SJSA1 (cell line): ENCODE results near the gene PEF1. TPM values are rescaled to one million over a fixed set of nuclear protein-coding genes. Genes with fewer than 3 reads are reported as not detected.

ENCODE experiments used
- DNase-seq, 2 experiments: peaks; one replicate each; pipeline ENCODE4 v3.0.0-alpha.2; 2015 to 2020; ENCODE audit warnings: low spot score in 2 of 2, low read depth in 1 of 2
- H3K27ac ChIP-seq: fragments of 250-450 bp; sonication (Bioruptor Pico); 2 replicates; pipeline ENCODE4 v1.5.1; 2020; ENCODE audit warnings: mild to moderate bottlenecking, moderate library complexity
- H3K27me3 ChIP-seq: fragments of 250-450 bp; sonication (Bioruptor Pico); replicated peaks from 2 replicates; pipeline ENCODE4 v1.5.1; 2020; ENCODE audit warnings: mild to moderate bottlenecking, moderate library complexity
- H3K36me3 ChIP-seq: fragments of 250-450 bp; sonication (Bioruptor Pico); 2 replicates; pipeline ENCODE4 v1.5.1; 2020; ENCODE audit warnings: mild to moderate bottlenecking
- H3K4me1 ChIP-seq: fragments of 250-450 bp; sonication (Bioruptor Pico); replicated peaks from 2 replicates; pipeline ENCODE4 v1.6.1; 2021; ENCODE audit warnings: mild to moderate bottlenecking
- H3K4me3 ChIP-seq: fragments of 250-450 bp; sonication (Bioruptor Pico); 2 replicates; pipeline ENCODE4 v1.5.1; 2020; ENCODE audit warnings: mild to moderate bottlenecking
- H3K9me3 ChIP-seq: fragments of 250-450 bp; sonication (Bioruptor Pico); replicated peaks from 2 replicates; pipeline ENCODE4 v1.5.1; 2020; ENCODE audit warnings: mild to moderate bottlenecking
- total RNA-seq: library from RNA; depleted of rRNA; stranded (reverse); fragments of >200 nt; shearing (Covaris generic); gene quantifications from 2 replicates; pipeline ENCODE4 v1.2.3, GENCODE V29; 2014; rRNA removed

Gene PEF1
- total RNA-seq, 1 experiment from 2014 or later: 76.2 TPM

DNA sequence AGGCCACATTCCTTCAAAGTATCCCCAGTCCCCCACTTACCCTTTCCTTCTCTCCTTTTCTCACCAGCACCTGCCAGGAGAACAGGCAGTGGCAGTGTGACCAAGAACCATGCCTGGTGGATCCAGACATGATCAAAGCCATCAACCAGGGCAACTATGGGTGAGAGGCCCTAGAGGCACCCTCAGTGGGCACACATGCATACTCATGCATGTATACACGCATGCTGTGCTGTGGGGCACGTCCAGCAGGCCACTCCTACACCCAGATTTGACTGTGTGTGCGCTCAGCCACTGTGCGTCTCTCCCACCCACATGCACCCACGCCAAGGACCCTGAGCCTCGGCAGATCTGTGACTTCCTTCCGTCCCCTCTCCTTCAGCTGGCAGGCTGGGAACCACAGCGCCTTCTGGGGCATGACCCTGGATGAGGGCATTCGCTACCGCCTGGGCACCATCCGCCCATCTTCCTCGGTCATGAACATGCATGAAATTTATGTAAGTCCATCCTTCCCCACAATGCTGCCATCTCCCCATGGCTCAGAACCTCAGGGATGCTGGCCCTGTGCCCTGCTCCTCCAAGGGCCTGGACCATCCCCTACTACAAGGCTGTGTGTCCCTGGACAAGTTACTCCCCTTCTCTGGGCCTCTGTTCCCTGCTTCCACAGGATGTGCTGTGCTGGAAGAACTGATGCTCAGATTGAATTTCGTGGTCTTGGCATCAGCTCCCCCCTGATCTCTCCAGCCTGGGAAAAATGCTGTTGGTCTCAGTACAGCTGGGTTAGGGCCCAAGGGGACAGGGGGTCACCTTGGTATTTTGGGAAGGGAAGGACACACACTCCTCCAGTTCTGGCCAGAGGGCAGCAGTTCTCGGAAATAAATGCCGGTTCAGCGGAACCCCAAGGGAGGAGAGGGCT is 61.3 kb downstream of the PEF1 start:
- Histone ChIP-seq H3K27me3 (no peaks in the 10 kb centered on the region), H3K4me3 (no peak overlapping the region), H3K4me1 (peaks cover 22% of the 10 kb centered on the region), H3K9me3 (no peaks in the 10 kb centered on the region), H3K27ac (no peak overlapping the region), H3K36me3 (no peaks in the 10 kb centered on the region)
- no peak for DNase-seq

GRCh38 chr1:31581821-31582810 is 62.6 kb downstream of the PEF1 start:
- H3K4me1 ChIP-seq: peaks cover 21% of the 10 kb centered on the region
- no peaks in the 10 kb centered on the region for H3K27me3 ChIP-seq
- H3K36me3 ChIP-seq: no peaks in the 10 kb centered on the region
- H3K9me3 ChIP-seq: no peaks in the 10 kb centered on the region
- no peak overlapping the region for H3K4me3 ChIP-seq
- no peak overlapping the region for H3K27ac ChIP-seq
- no peak for DNase-seq

DNA sequence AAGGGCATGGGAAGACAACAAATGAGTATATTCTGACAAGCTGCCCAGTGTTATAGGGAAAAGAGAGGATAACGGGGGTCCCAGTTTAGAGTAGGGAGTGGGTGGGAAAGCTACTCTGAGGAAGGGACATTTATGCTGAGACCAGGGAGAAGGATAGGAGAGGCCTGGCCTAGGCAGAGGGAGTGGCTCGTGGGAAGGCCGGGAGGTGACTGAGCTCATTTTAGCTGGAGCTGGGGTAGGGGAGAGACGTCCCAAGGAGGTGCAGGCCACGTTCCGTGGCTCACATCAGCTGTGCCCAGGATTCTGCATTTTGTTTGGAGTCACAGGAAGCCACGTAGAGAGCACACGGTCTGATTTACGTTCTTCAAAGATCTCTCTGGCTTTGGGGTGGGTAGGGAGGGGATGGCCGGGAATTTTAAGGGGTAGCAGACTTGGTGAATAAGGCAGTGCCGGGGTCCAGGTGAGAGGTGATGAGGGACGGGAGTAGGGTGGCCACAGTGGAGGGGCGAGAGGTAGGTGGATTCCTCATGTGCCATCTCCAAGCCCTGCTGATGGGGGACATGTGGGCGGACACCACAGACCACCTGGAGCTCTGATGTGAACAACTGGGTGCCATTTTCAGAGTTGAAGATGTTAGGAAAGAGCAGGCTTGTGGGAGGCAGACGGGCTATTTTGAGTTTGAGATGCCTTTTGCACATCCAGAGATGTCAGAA is 63.6 kb downstream of the PEF1 start:
- no peaks in the 10 kb centered on the region for H3K9me3 ChIP-seq
- H3K4me3 ChIP-seq: no peak overlapping the region
- H3K4me1 ChIP-seq: peaks cover 31% of the 10 kb centered on the region
- H3K27ac ChIP-seq: no peak overlapping the region
- no peaks in the 10 kb centered on the region for H3K36me3 ChIP-seq
- DNase-seq: no peak
- no peaks in the 10 kb centered on the region for H3K27me3 ChIP-seq

- Histone ChIP-seq H3K36me3 (no peaks in the 10 kb centered on the region), H3K27me3 (no peaks in the 10 kb centered on the region), H3K4me1 (peaks cover 37% of the 10 kb centered on the region), H3K4me3 (no peak overlapping the region), H3K9me3 (no peaks in the 10 kb centered on the region), H3K27ac (no peak overlapping the region)
- no peak for DNase-seq
Observed at GRCh38 chr1:31580513-31580870, 64.2 kb downstream of the PEF1 start.

Other genes starting within 250 kb of the PEF1 start
- gene SERINC2, start 231.7 kb downstream of the PEF1 start, total RNA-seq: 10.4 and 16.6 TPM in 2 replicates
- gene TINAGL1, start 68.4 kb downstream of the PEF1 start, total RNA-seq: 14.9 and 25.9 TPM in 2 replicates
- not detected in 2 replicates for gene HCRTR1, start 27.2 kb downstream of the PEF1 start, total RNA-seq
- gene COL16A1, start 59.1 kb upstream of the PEF1 start, total RNA-seq: 365 and 404 TPM in 2 replicates
- gene ADGRB2, start 119.5 kb upstream of the PEF1 start, total RNA-seq: 15.4 and 15.8 TPM in 2 replicates
- gene SPOCD1, start 171.1 kb upstream of the PEF1 start, total RNA-seq: 40.3 and 64.0 TPM in 2 replicates